GM12872 (cell line): ENCODE measurements around the gene VSIG1.

ENCODE experiments used
- TF ChIP-seq, protein P1 (sequence below): IDR thresholded peaks from 3 replicates; pipeline ENCODE4 v1.5.1; 2011; ENCODE audit warnings: low read depth, mild to moderate bottlenecking, low read length, moderate library complexity; ENCODE audit not compliant: insufficient read depth

VSIG1 gene

GRCh38 chrX:108090491-108091263 is 45.8 kb downstream of the VSIG1 start:
- TF ChIP-seq, protein P1, sequence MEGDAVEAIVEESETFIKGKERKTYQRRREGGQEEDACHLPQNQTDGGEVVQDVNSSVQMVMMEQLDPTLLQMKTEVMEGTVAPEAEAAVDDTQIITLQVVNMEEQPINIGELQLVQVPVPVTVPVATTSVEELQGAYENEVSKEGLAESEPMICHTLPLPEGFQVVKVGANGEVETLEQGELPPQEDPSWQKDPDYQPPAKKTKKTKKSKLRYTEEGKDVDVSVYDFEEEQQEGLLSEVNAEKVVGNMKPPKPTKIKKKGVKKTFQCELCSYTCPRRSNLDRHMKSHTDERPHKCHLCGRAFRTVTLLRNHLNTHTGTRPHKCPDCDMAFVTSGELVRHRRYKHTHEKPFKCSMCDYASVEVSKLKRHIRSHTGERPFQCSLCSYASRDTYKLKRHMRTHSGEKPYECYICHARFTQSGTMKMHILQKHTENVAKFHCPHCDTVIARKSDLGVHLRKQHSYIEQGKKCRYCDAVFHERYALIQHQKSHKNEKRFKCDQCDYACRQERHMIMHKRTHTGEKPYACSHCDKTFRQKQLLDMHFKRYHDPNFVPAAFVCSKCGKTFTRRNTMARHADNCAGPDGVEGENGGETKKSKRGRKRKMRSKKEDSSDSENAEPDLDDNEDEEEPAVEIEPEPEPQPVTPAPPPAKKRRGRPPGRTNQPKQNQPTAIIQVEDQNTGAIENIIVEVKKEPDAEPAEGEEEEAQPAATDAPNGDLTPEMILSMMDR = no peak

DNA sequence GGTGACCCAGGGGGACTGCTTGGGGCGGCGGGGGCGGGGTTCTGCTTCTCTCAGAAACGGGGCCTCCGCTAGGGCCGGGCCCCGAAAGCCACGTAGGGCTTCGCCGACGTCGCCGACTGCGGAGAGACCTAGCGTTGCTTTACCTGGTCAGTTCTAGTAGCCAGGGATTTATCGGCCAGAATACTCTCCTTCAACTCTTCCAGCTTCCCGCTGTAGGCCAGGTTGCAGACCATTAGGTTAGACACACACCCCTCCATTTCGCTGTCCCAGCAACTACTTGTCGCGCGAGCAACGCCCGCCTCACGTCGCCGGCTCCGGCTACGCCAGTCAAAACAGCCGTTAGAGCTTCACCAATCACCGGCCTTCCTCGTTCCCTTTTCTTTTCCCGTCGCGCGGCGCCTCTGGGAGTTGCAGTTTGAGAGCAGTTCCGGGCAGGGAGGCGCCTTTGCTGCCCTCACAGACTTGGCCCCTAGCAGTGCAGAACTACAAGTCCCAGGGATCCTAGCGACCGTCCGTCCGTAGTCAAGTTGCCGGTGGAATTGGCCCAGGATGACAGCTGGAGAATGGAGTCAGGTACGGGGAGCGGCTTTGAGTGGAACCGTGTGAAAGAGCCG is 46.5 kb downstream of the VSIG1 start, which contains the start of the genes ATG4A and PSMD10:
ATG4A (plus strand) TSS at position 515 of the 614 bp plus-strand sequence; CDS start at position 564, 49 bp downstream.
PSMD10 (minus strand) TSS at position 279 of the 614 bp plus-strand sequence; CDS start at position 257, 22 bp downstream.
- TF ChIP-seq, protein P1 = no peak

DNA sequence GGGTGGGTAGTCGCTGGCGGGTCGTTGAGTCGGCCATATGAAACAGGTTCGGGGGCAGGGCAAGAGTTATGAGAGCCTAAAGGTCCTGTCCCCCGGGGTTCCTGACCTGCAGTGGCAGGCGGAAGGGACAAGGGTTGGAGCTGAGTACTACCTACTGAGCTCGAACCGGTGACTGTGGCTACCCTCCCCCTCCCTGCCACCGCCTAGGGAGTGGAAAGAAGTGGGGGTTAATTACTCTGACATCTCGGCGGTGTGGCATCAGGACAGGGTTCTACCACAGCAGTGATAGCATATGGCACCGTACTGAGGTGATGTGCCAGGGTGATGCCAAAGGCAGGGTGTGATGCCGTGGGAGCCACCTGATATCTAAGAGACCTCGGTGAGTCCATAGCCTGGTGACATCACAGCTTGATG is 47.0 kb downstream of the VSIG1 start:
- TF ChIP-seq, protein P1 = no peak

- TF ChIP-seq, protein P1 = no peak
These were observed 52.5 kb downstream of the VSIG1 start for GRCh38 chrX:108097380-108097779.

DNA sequence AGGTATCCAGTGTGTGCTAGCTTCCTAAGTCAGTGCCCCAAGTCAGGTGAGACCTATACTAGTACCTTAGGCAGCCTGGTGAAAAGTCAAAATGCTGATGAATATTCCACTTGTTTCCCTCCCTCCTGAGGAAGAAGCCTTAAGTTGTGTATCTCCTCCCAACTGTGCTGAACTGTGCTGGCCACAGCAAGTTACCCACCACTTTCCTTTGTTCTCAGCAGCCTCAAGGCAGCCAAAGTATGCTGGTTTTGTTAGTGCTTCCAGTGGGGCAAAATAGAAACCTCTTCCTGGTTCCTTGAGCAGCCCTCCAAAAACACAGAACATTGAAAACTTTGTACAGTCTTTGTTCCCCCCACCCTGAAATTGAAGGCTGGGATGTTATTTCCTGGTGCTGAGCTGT is 60.6 kb downstream of the VSIG1 start:
- TF ChIP-seq, protein P1 = no peak

- TF ChIP-seq, protein P1 = no peak
These were observed 69.7 kb downstream of the VSIG1 start for GRCh38 chrX:108114541-108114940.

- TF ChIP-seq, protein P1 = no peak
These were observed 73.1 kb downstream of the VSIG1 start for GRCh38 chrX:108117988-108118387.
